Heart left ventricle (tissue), 16 donors: ENCODE measurements around the gene TMEM120A. TPM values are rescaled to one million over a fixed set of nuclear protein-coding genes. Genes with fewer than 3 reads are reported as not detected.

ENCODE experiments used
- ATAC-seq, 4 donors: fragments of 200-7000 bp; cut with Tn5 transposase; one replicate each; pipeline ENCODE4 v1.9.1; 2020 to 2022; ENCODE audit warnings: moderate library complexity in 4 of 4, mild to moderate bottlenecking in 3 of 4, moderate number of reproducible peaks in 1 of 4
- DNase-seq, 5 donors: peaks; one replicate each; pipeline ENCODE4 v3.0.0-alpha.2; 2020
- H3K27ac ChIP-seq, 12 donors: fragments of 200-600 bp; sonication (generic) in 4 of 12; one replicate each; pipeline versions ENCODE4 v1.5.0 to v1.8.0; 2016 to 2022; ENCODE audit warnings: mild to moderate bottlenecking in 2 of 12
- H3K27me3 ChIP-seq, 9 donors: fragments of 200-600 bp; sonication (generic) in 2 of 9; one replicate each; pipeline versions ENCODE4 v1.5.1 to v1.8.0; 2016 to 2022; ENCODE audit warnings: mild to moderate bottlenecking in 3 of 9
- H3K36me3 ChIP-seq, 9 donors: fragments of 200-600 bp; sonication (generic) in 2 of 9; one replicate each; pipeline versions ENCODE4 v1.5.0 to v1.8.0; 2018 to 2022; ENCODE audit warnings: mild to moderate bottlenecking in 2 of 9
- H3K4me1 ChIP-seq, 12 donors: fragments of 200-600 bp; sonication (generic) in 4 of 12; one replicate each; pipeline versions ENCODE4 v1.5.0 to v1.8.0; 2016 to 2022; ENCODE audit warnings: mild to moderate bottlenecking in 3 of 12
- H3K4me3 ChIP-seq, 12 donors: fragments of 200-600 bp; sonication (generic) in 4 of 12; one replicate each; pipeline versions ENCODE4 v1.5.0 to v1.8.0; 2017 to 2022; ENCODE audit warnings: mild to moderate bottlenecking in 9 of 12, moderate library complexity in 4 of 12
- H3K9me3 ChIP-seq, 12 donors: fragments of 200-600 bp; sonication (generic) in 4 of 12; one replicate each; pipeline versions ENCODE4 v1.5.0 to v1.8.0; 2016 to 2022; ENCODE audit warnings: mild to moderate bottlenecking in 1 of 12
- CTCF ChIP-seq, 12 donors: fragments of 200-600 bp; sonication (generic) in 4 of 12; IDR thresholded peaks; one replicate each; pipeline versions ENCODE4 v1.5.0 to v1.8.0; 2018 to 2022; ENCODE audit warnings: antibody characterized with exemption in 12 of 12, mild to moderate bottlenecking in 5 of 12
- POLR2A ChIP-seq, 2 donors: fragments of 450-650 bp; IDR thresholded peaks; one replicate each; pipeline ENCODE4 v1.6.1; 2017; ENCODE audit warnings: antibody characterized with exemption in 2 of 2, mild to moderate bottlenecking in 2 of 2, moderate library complexity in 2 of 2
- WGBS, 4 donors: extraction: QIAGEN DNeasy Blood & Tissue Kit in 2 of 4; methylation state at CpG; one replicate each; pipeline versions ENCODE4 v1.1.5 to v1.1.7; 2013 to 2018; 5-methylcytosine and 5-hydroxymethylcytosine counted together
- intact Hi-C, 10 donors: fragments of 100-400 bp; cut with DNase I; formaldehyde crosslinking; loops; one replicate each; pipeline versions ENCODE4 v1.11.1 to v1.14.2; 2022
- polyA plus RNA-seq, 2 donors: library from polyadenylated mRNA; stranded (reverse); fragments of 200-250 nt; gene quantifications; one replicate each; pipeline ENCODE4 v1.2.3, GENCODE V29; 2013
- total RNA-seq, 9 donors: library from RNA; depleted of rRNA in 2 of 9; stranded (reverse); fragments of >200 nt in 2 of 9; fragmentation: NEBNext Ultra II Directional in 3 of 9; extraction: Animal tissue kit (Norgen Biotek cat#: 25700) in 3 of 9; gene quantifications; one replicate each; pipeline versions ENCODE4 v1.1.0 to v1.2.4, GENCODE V29; 2016 to 2023
- donor health status: ischemic (EF 13 %, LVEDD 7.1; RV severe dilation, severe dysfunction).
- donor health status: healthy with polysubstance abuse.
- donor health status: DM: no; HTN: yes; CAD: no.
- donor health status: DM: no; HTN: no; CAD: no.
- donor health status: ischemic (EF 25% LVEDD 6.9; RV normal size, moderate dysfunction).
- donor health status: ischemic (EF 25% LVEDD 5.7; RV mildly dilated, moderate dysfunction).
- donor health status: healthy.
- donor health status: DM: yes; HTN: yes; CAD: no.
- donor health status: ischemic (EF 35%, LVEDD 5.7; RV mildly dilated, moderate dysfunction).
- donor health status: nonischemic (EF 11% LVEDD 7.7; RV severe dilation, severe dysfunction).
- donor health status: DM: yes; HTN: yes; CAD: no.
- donor health status: PGD.
- donor health status: ischemic (EF 29% LVEDD 5.4; RV normal size, mild dysfunction).
- donor health status: nonischemic (EF 23%, LVEDD 6.1; RV moderate dilation, normal function).

Gene TMEM120A
- total and polyA plus RNA-seq, 11 donors, result 63.8 to 181 (median 130) TPM

- Histone ChIP-seq H3K27ac (peak overlapping the region in 2 of 12 donors; percentile 18 to 57), H3K4me3 (no peak overlapping the region), H3K27me3 (no peaks in the 10 kb centered on the region), H3K4me1 (peaks cover 0 to 53% (median 14%) of the 10 kb centered on the region in 12 donors), H3K36me3 (peaks cover 2 to 82% (median 71%) of the 10 kb centered on the region in 9 donors), H3K9me3 (no peaks in the 10 kb centered on the region)
- DNase-seq (peak in 1 of 5 donors; percentile 30), ATAC-seq (peak in 2 of 4 donors; percentile 0 to 2)
- no peak for TF ChIP-seq POLR2A (IDR thresholded peaks at IDR 0.05)
- no peak for TF ChIP-seq CTCF (IDR thresholded peaks at IDR 0.05)
- intact Hi-C loops, result loop anchor here in 1 of 10 donors (10.0 kb wide), 1 partner anchor 67 kb away; the partner anchor contains the start of gene POR
- WGBS, 4 donors, result 78 to 89% (median 87%) methylated on average over 32 to 38 of the region's 38 CpGs
Observed at GRCh38 chr7:75981453-75982305, 12.7 kb downstream of the TMEM120A start.

GRCh38 chr7:75981203-75981452 lies 13.3 kb downstream of the TMEM120A start:
- H3K27ac ChIP-seq, result peak overlapping the region in 1 of 12 donors; percentile 57
- intact Hi-C loops, result loop anchor here in 1 of 10 donors (10.0 kb wide), 1 partner anchor 66 kb away; the partner anchor contains the start of gene POR
- H3K36me3 ChIP-seq, result peaks cover 2 to 77% (median 67%) of the 10 kb centered on the region in 9 donors
- TF ChIP-seq POLR2A (IDR thresholded peaks at IDR 0.05) (no peak), CTCF (IDR thresholded peaks at IDR 0.05) (no peak)
- H3K4me3 ChIP-seq, result no peak overlapping the region
- WGBS, 4 donors, result 82 to 99% (median 89%) methylated on average over 9 to 12 of the region's 12 CpGs
- no peaks in the 10 kb centered on the region for H3K27me3 ChIP-seq
- no peaks in the 10 kb centered on the region for H3K9me3 ChIP-seq
- no peak for DNase-seq
- peaks cover 0 to 53% (median 14%) of the 10 kb centered on the region in 12 donors for H3K4me1 ChIP-seq
- no peak for ATAC-seq

- DNase-seq (peak in 1 of 5 donors; percentile 22), ATAC-seq (peak in 1 of 4 donors; percentile 0)
- Histone ChIP-seq H3K4me3 (no peak overlapping the region), H3K4me1 (peaks cover 0 to 53% (median 14%) of the 10 kb centered on the region in 12 donors), H3K27ac (peak overlapping the region in 3 of 12 donors; percentile 31 to 57 (median 47)), H3K36me3 (peaks cover 2 to 76% (median 62%) of the 10 kb centered on the region in 9 donors), H3K9me3 (no peaks in the 10 kb centered on the region), H3K27me3 (no peaks in the 10 kb centered on the region)
- intact Hi-C loops, result loop anchor here in 1 of 10 donors (10.0 kb wide), 1 partner anchor 66 kb away; the partner anchor contains the start of gene POR
- TF ChIP-seq CTCF (IDR thresholded peaks at IDR 0.05) (no peak), POLR2A (IDR thresholded peaks at IDR 0.05) (no peak)
- 87 to 90% (median 88%) methylated on average over 22 to 29 of the region's 29 CpGs for WGBS, 4 donors
Observed at GRCh38 chr7:75980430-75981202, 13.8 kb downstream of the TMEM120A start.
